ENCODE data around the gene POLR2F.
"Not testable (repeated sequence)": the region's sequence is repeated elsewhere in the genome, so short reads cannot be mapped to it uniquely, and the experiment has no call there.

POLR2F gene

GRCh38 chr22:37925330-37925729, 28.2 kb upstream of the POLR2F start:
- no peak for DNase-seq (ENCODE audit: low spot score)

- DNase-seq (ENCODE audit: low spot score) = no peak
Measured at GRCh38 chr22:37925767-37926166, 27.7 kb upstream of the POLR2F start.

GRCh38 chr22:37926358-37926757, 27.1 kb upstream of the POLR2F start:
- DNase-seq (ENCODE audit: low spot score) = no peak

GRCh38 chr22:37926771-37927636, 26.5 kb upstream of the POLR2F start:
- no peak for DNase-seq (ENCODE audit: low spot score)

- no peak for DNase-seq (ENCODE audit: low spot score)
Measured at GRCh38 chr22:37927637-37927936, 25.9 kb upstream of the POLR2F start.

GRCh38 chr22:37929390-37929789, 24.1 kb upstream of the POLR2F start:
- DNase-seq (ENCODE audit: low spot score) = no peak

GRCh38 chr22:37930270-37930951, 23.1 kb upstream of the POLR2F start:
- peak; percentile 56 for DNase-seq (ENCODE audit: low spot score)

- no peak for DNase-seq (ENCODE audit: low spot score)
Measured at GRCh38 chr22:37930952-37931440, 22.5 kb upstream of the POLR2F start.

- no peak for DNase-seq (ENCODE audit: low spot score)
Measured at GRCh38 chr22:37931893-37932389, 21.6 kb upstream of the POLR2F start.

- no peak for DNase-seq (ENCODE audit: low spot score)
Measured at GRCh38 chr22:37932401-37932800, 21.1 kb upstream of the POLR2F start.

GRCh38 chr22:37932821-37933578, 20.5 kb upstream of the POLR2F start:
- no peak for DNase-seq (ENCODE audit: low spot score)

- DNase-seq (ENCODE audit: low spot score) = peak; percentile 91
Measured at GRCh38 chr22:37933711-37934376, 19.7 kb upstream of the POLR2F start.

- DNase-seq (ENCODE audit: low spot score) = no peak
Measured at GRCh38 chr22:37940698-37941376, 12.7 kb upstream of the POLR2F start.

- DNase-seq (ENCODE audit: low spot score) = no peak
Measured at GRCh38 chr22:37942133-37942532, 11.4 kb upstream of the POLR2F start.

- DNase-seq (ENCODE audit: low spot score) = no peak
Measured at GRCh38 chr22:37943136-37943824, 10.2 kb upstream of the POLR2F start.

- DNase-seq (ENCODE audit: low spot score) = no peak
Measured at GRCh38 chr22:37943825-37944198, 9.7 kb upstream of the POLR2F start.

- DNase-seq (ENCODE audit: low spot score) = not testable (repeated sequence)
Measured at GRCh38 chr22:37944423-37944822, 9.1 kb upstream of the POLR2F start.

GRCh38 chr22:37947142-37947795, 6.2 kb upstream of the POLR2F start:
- not testable (repeated sequence) for DNase-seq (ENCODE audit: low spot score)

- DNase-seq (ENCODE audit: low spot score) = no peak
Measured at GRCh38 chr22:37951305-37951704, 2.2 kb upstream of the POLR2F start.

GRCh38 chr22:37952629-37953028, 870 bp upstream of the POLR2F start:
- DNase-seq (ENCODE audit: low spot score) = not testable (repeated sequence)

Measured in Ammon's horn (tissue), 1 donor.